Measurements from ENCODE around the gene ITSN2.

The ITSN2 gene

GRCh38 chr2:24262421-24262970, 97.8 kb downstream of the ITSN2 start:
- DNase-seq: no peak

- no peak for DNase-seq
These were observed 98.9 kb downstream of the ITSN2 start for GRCh38 chr2:24261441-24261840.

GRCh38 chr2:24259316-24259715, 101.0 kb downstream of the ITSN2 start:
- DNase-seq: no peak

GRCh38 chr2:24258718-24259117, 101.6 kb downstream of the ITSN2 start:
- no peak for DNase-seq

- no peak for DNase-seq
These were observed 106.9 kb downstream of the ITSN2 start for GRCh38 chr2:24253303-24253919.

- DNase-seq: no peak
These were observed 112.7 kb downstream of the ITSN2 start for GRCh38 chr2:24247592-24247991.

GRCh38 chr2:24247164-24247563, 113.2 kb downstream of the ITSN2 start:
- no peak for DNase-seq

GRCh38 chr2:24245986-24246776, 114.2 kb downstream of the ITSN2 start:
- DNase-seq: no peak

GRCh38 chr2:24241528-24241927, 118.8 kb downstream of the ITSN2 start:
- no peak for DNase-seq

- DNase-seq: no peak
These were observed 120.8 kb downstream of the ITSN2 start for GRCh38 chr2:24239553-24239952.

GRCh38 chr2:24238158-24238557, 122.2 kb downstream of the ITSN2 start:
- DNase-seq: no peak

- DNase-seq: no peak
These were observed 123.0 kb downstream of the ITSN2 start for GRCh38 chr2:24237313-24237712.

GRCh38 chr2:24233321-24233720, 127.0 kb downstream of the ITSN2 start:
- no peak for DNase-seq

- DNase-seq: no peak
These were observed 128.9 kb downstream of the ITSN2 start for GRCh38 chr2:24231461-24231881.

- DNase-seq: no peak
These were observed 131.9 kb downstream of the ITSN2 start for GRCh38 chr2:24228470-24228869.

- DNase-seq: no peak
These were observed 134.7 kb downstream of the ITSN2 start for GRCh38 chr2:24225499-24226242.

- no peak for DNase-seq
These were observed 137.4 kb downstream of the ITSN2 start for GRCh38 chr2:24222946-24223345.

GRCh38 chr2:24221343-24222050, 138.8 kb downstream of the ITSN2 start:
- DNase-seq: no peak

- no peak for DNase-seq
These were observed 139.6 kb downstream of the ITSN2 start for GRCh38 chr2:24220554-24221291.

GRCh38 chr2:24214880-24215279, 145.5 kb downstream of the ITSN2 start:
- no peak for DNase-seq

- no peak for DNase-seq
These were observed 148.9 kb downstream of the ITSN2 start for GRCh38 chr2:24211408-24211807.

GRCh38 chr2:24210723-24211122, 149.6 kb downstream of the ITSN2 start:
- DNase-seq: no peak

All from femur (tissue), 1 donor.